ENCODE results near the gene BCS1L. TPM values are rescaled to one million over a fixed set of nuclear protein-coding genes. Genes with fewer than 3 reads are reported as not detected.

Gene BCS1L
- total and polyA plus RNA-seq, 11 donors, result 27.3 to 54.7 (median 43.7) TPM

DNA sequence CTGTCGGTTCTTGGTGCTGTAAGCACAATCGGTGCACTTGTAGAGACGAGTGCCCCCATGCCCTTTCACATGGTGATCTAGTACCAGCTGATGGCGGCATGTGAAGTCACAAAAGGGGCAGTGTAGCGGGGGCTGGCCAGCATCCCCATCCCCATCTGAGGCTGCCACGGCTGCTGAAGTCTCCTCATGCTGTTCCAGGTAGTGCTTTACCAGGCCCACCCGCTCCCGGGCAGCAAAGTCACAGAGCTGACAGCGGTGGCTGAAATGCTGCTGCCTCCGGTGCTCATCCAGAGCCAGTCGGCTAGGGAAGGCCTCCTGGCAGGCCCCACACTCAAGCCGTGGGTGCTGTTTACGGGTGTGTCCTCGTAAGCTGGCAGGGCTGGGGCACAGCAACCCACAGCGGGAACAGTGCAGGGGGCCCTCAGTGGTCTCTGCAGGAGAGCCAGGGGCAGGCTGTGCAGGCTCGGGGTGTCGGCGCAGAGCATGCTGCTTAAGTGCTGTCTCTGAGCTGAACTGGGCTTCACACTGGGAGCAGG lies 17.3 kb upstream of the BCS1L start:
- DNase-seq (no peak), ATAC-seq (no peak)
- Histone ChIP-seq H3K4me3 (no peak overlapping the region), H3K36me3 (peaks cover 0 to 99% (median 95%) of the 10 kb centered on the region in 9 donors), H3K27ac (no peak overlapping the region), H3K27me3 (no peaks in the 10 kb centered on the region), H3K9me3 (no peaks in the 10 kb centered on the region), H3K4me1 (no peaks in the 10 kb centered on the region)
- intact Hi-C loops (cut with DNase I), result loop anchor here in 2 of 10 donors (10.0 kb wide), 2 partner anchors 47 to 367 kb away; partner anchors contain the start of genes AAMP (in 1 of the 2) and PNKD (in 1 of the 2)
- 92 to 95% (median 92%) methylated on average over 17 to 18 of the region's 18 CpGs for WGBS, 4 donors
- TF ChIP-seq POLR2A (IDR thresholded peaks at IDR 0.05), result no peak
- TF ChIP-seq, protein P1, sequence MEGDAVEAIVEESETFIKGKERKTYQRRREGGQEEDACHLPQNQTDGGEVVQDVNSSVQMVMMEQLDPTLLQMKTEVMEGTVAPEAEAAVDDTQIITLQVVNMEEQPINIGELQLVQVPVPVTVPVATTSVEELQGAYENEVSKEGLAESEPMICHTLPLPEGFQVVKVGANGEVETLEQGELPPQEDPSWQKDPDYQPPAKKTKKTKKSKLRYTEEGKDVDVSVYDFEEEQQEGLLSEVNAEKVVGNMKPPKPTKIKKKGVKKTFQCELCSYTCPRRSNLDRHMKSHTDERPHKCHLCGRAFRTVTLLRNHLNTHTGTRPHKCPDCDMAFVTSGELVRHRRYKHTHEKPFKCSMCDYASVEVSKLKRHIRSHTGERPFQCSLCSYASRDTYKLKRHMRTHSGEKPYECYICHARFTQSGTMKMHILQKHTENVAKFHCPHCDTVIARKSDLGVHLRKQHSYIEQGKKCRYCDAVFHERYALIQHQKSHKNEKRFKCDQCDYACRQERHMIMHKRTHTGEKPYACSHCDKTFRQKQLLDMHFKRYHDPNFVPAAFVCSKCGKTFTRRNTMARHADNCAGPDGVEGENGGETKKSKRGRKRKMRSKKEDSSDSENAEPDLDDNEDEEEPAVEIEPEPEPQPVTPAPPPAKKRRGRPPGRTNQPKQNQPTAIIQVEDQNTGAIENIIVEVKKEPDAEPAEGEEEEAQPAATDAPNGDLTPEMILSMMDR (IDR thresholded peaks at IDR 0.05), result no peak

DNA sequence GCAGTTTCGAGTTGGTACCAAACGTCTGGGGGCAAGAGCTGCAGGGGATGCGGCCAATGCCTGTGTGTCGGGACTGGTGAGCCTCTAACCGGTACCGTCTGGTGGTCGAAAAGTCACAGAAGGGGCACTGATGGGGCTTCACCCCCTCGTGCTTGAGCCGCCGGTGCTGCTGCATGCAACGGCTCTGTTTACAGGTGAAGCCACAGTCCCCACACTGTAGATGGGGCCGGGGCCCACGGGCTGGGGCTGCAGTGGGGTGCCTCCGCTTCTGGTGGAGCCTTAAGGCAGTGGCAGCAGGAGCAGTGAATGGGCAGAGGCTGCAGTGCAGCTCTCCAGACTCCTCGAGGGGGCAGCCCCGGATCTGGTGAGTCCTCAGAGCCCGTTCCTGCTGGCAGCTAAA lies 16.7 kb upstream of the BCS1L start:
- Histone ChIP-seq H3K4me1 (no peaks in the 10 kb centered on the region), H3K27me3 (no peaks in the 10 kb centered on the region), H3K36me3 (peaks cover 0 to 99% (median 95%) of the 10 kb centered on the region in 9 donors), H3K4me3 (no peak overlapping the region), H3K27ac (no peak overlapping the region), H3K9me3 (no peaks in the 10 kb centered on the region)
- ATAC-seq (peak in 1 of 4 donors; percentile 18), DNase-seq (no peak)
- TF ChIP-seq POLR2A (IDR thresholded peaks at IDR 0.05), result no peak
- TF ChIP-seq, protein P1 (IDR thresholded peaks at IDR 0.05), result no peak
- WGBS, 4 donors, result 88 to 93% (median 90%) methylated on average over 17 of the region's 17 CpGs
- intact Hi-C loops (cut with DNase I), result loop anchor here in 2 of 10 donors (10.0 kb wide), 2 partner anchors 48 to 368 kb away; partner anchors contain the start of genes AAMP (in 1 of the 2) and PNKD (in 1 of the 2)

DNA sequence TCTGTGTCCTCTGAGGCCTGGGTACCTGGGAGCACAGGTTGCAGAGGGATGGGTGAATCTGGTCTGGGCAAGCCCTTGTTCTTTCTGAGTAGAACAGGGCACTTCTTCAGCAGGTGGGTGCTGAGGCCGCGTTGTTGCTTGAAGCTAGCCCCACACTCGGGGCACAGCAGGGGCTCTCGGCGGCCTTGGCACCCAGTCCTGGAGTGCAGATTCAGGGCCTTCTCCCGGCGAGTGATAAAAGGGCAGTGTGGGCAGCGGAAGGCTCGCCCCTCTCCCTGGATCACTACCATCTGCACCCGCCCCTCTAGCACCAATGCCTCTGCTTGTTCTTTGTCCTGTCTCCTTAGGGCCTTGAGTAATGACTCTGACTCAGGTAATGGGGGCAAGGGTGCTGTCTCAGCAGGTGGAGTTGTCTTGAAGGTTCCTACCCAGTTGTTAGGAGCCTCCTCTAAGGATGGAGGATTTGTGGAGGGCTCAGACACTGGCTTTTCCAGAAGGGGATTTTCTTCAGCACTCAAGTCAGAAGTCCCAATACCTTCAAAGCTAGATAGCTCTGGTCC lies 15.7 kb upstream of the BCS1L start:
- H3K4me3 ChIP-seq, result no peak overlapping the region
- H3K27me3 ChIP-seq, result no peaks in the 10 kb centered on the region
- no peak overlapping the region for H3K27ac ChIP-seq
- ATAC-seq, result no peak
- peaks cover 0 to 7% (median 0%) of the 10 kb centered on the region in 12 donors for H3K4me1 ChIP-seq
- no peaks in the 10 kb centered on the region for H3K9me3 ChIP-seq
- no peak for DNase-seq
- intact Hi-C loops (cut with DNase I), result loop anchor here in 2 of 10 donors (10.0 kb wide), 2 partner anchors 49 to 369 kb away; partner anchors contain the start of genes AAMP (in 1 of the 2) and PNKD (in 1 of the 2)
- H3K36me3 ChIP-seq, result peaks cover 0 to 99% (median 95%) of the 10 kb centered on the region in 9 donors
- TF ChIP-seq, protein P1 (IDR thresholded peaks at IDR 0.05), result no peak
- TF ChIP-seq POLR2A (IDR thresholded peaks at IDR 0.05), result no peak
- WGBS, 4 donors, result 94 to 97% (median 94%) methylated on average over 6 to 10 of the region's 10 CpGs; no CpG with 5 or more reads in 1 of the 4 donors

DNA sequence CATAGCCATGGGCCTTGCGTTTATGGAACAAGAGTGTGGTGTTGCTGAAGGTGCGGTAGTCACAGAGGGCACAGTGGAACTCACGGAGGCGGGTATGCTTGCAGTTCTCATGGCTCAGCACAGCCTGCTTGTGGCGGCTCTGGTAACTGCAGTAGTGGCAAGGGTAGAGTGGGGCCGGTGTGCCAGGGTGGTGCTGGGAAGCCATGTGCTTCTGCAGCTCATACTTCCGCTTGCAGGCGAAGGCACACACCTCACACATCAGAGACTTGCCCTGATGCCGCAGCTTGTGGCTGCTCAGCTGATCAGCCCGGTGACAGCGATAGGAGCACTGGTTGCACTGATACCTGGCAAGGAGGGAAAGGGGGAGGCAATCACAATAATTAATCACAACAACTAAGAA lies 14.8 kb upstream of the BCS1L start:
- ATAC-seq (no peak), DNase-seq (no peak)
- H3K4me3 ChIP-seq, result no peak overlapping the region
- H3K9me3 ChIP-seq, result no peaks in the 10 kb centered on the region
- 90 to 92% (median 91%) methylated on average over 11 of the region's 11 CpGs for WGBS, 4 donors
- H3K4me1 ChIP-seq, result peaks cover 0 to 7% (median 0%) of the 10 kb centered on the region in 12 donors
- no peak for TF ChIP-seq POLR2A (IDR thresholded peaks at IDR 0.05)
- TF ChIP-seq, protein P1 (IDR thresholded peaks at IDR 0.05), result no peak
- H3K36me3 ChIP-seq, result peaks cover 0 to 99% (median 96%) of the 10 kb centered on the region in 9 donors
- intact Hi-C loops (cut with DNase I), result loop anchor here in 7 of 10 donors (5.0 to 10.0 kb wide), 6 partner anchors 47 to 370 kb away; partner anchors contain the start of genes CNOT9 (in 2 of the 7), USP37 (in 2 of the 7), AAMP (in 1 of the 7) and PNKD (in 1 of the 7)
- H3K27me3 ChIP-seq, result no peaks in the 10 kb centered on the region
- H3K27ac ChIP-seq, result no peak overlapping the region

Measured in heart left ventricle (tissue), 16 donors.